Kidney glomerular epithelial cell (primary cell): ENCODE results near the gene RFC1.
A peak's percentile ranks its signal among the peaks of the same experiment; 100 is the strongest.
"Not testable (repeated sequence)": the region's sequence is repeated elsewhere in the genome, so short reads cannot be mapped to it uniquely, and the experiment has no call there.

Source experiments
- DNase-seq: peaks from one replicate; lab custom pipeline; 2025; lab: John Stamatoyannopoulos, UW

RFC1 gene

GRCh38 chr4:39305912-39306677 lies 60.1 kb downstream of the RFC1 start:
- no peak for DNase-seq

GRCh38 chr4:39304651-39305050 lies 61.5 kb downstream of the RFC1 start:
- no peak for DNase-seq

GRCh38 chr4:39303871-39304270 lies 62.3 kb downstream of the RFC1 start:
- DNase-seq = no peak

- DNase-seq = no peak
Measured at GRCh38 chr4:39302901-39303300, 63.3 kb downstream of the RFC1 start.

- no peak for DNase-seq
Measured at GRCh38 chr4:39295784-39296183, 70.4 kb downstream of the RFC1 start.

- DNase-seq = not testable (repeated sequence)
Measured at GRCh38 chr4:39292433-39292832, 73.7 kb downstream of the RFC1 start.

- no peak for DNase-seq
Measured at GRCh38 chr4:39291686-39292085, 74.5 kb downstream of the RFC1 start.

GRCh38 chr4:39287223-39287622 lies 78.9 kb downstream of the RFC1 start:
- no peak for DNase-seq

GRCh38 chr4:39286263-39286662 lies 79.9 kb downstream of the RFC1 start:
- no peak for DNase-seq

GRCh38 chr4:39285853-39286252 lies 80.3 kb downstream of the RFC1 start:
- no peak for DNase-seq

- no peak for DNase-seq
Measured at GRCh38 chr4:39285111-39285795, 80.9 kb downstream of the RFC1 start.

GRCh38 chr4:39280770-39281169 lies 85.4 kb downstream of the RFC1 start:
- no peak for DNase-seq

- no peak for DNase-seq
Measured at GRCh38 chr4:39279416-39279815, 86.7 kb downstream of the RFC1 start.

GRCh38 chr4:39278476-39278875 lies 87.7 kb downstream of the RFC1 start:
- DNase-seq = no peak

- DNase-seq = not testable (repeated sequence)
Measured at GRCh38 chr4:39277661-39278060, 88.5 kb downstream of the RFC1 start.

- no peak for DNase-seq
Measured at GRCh38 chr4:39274503-39274902, 91.7 kb downstream of the RFC1 start.

GRCh38 chr4:39263895-39264294 lies 102.3 kb downstream of the RFC1 start:
- no peak for DNase-seq

GRCh38 chr4:39259571-39260330 lies 106.4 kb downstream of the RFC1 start:
- peak; percentile 67 for DNase-seq

- DNase-seq = no peak
Measured at GRCh38 chr4:39256436-39256835, 109.7 kb downstream of the RFC1 start.

- DNase-seq = no peak
Measured at GRCh38 chr4:39255871-39256270, 110.3 kb downstream of the RFC1 start.

- DNase-seq = peak; percentile 76
Measured at GRCh38 chr4:39255266-39255665, 110.9 kb downstream of the RFC1 start.

- DNase-seq = no peak
Measured at GRCh38 chr4:39243462-39243861, 122.7 kb downstream of the RFC1 start.
